K562 (cell line): ENCODE data around the gene PLEKHA6. TPM values are rescaled to one million over a fixed set of nuclear protein-coding genes. Genes with fewer than 3 reads are reported as not detected.

Source experiments
- CBFA2T2 ChIP-seq: fragments of 450-650 bp; conservative IDR thresholded peaks from 2 replicates; pipeline ENCODE4 v1.6.1; 2017; ENCODE audit warnings: mild to moderate bottlenecking
- GATAD2A ChIP-seq: fragments of 450-650 bp; IDR thresholded peaks from 2 replicates; pipeline ENCODE4 v1.6.1; 2017
- KDM1A ChIP-seq, 2 experiments: fragments of 450-650 bp; IDR thresholded peaks; 2 replicates each; pipeline ENCODE4 v1.6.1; 2016; ENCODE audit warnings: mild to moderate bottlenecking in 2 of 2
- LARP7 ChIP-seq: fragments of 450-650 bp; IDR thresholded peaks from 2 replicates; pipeline ENCODE4 v1.6.1; 2016
- LCOR ChIP-seq: sonication (generic); formaldehyde crosslinking; IDR thresholded peaks from 2 replicates; pipeline ENCODE4 v1.8.0; 2022; ENCODE audit warnings: mild to moderate bottlenecking, missing genetic modification reagents
- MAFK ChIP-seq: IDR thresholded peaks from 2 replicates; pipeline ENCODE4 v1.6.1; 2011; ENCODE audit warnings: low read length, improper control_type of control experiment
- MLX ChIP-seq, 2 experiments: fragments of 450-650 bp in 1 of 2; sonication (generic) in 1 of 2; formaldehyde crosslinking; conservative IDR thresholded peaks; 2 replicates each; pipeline versions ENCODE4 v1.4.0 to v1.8.1; 2020 to 2022; ENCODE audit warnings: mild to moderate bottlenecking in 1 of 2, missing genetic modification reagents in 1 of 2
- POLR2A ChIP-seq: fragments of 450-650 bp; conservative IDR thresholded peaks from 2 replicates; pipeline ENCODE4 v1.6.1; 2016
- POLR3A ChIP-seq: IDR thresholded peaks from 2 replicates; pipeline ENCODE4 v1.6.1; 2011; ENCODE audit warnings: borderline replicate concordance, mild to moderate bottlenecking, moderate library complexity; ENCODE audit not compliant: insufficient read length, insufficient read depth; ENCODE audit errors: extremely low read depth
- PRMT5 ChIP-seq: sonication (generic); formaldehyde crosslinking; IDR thresholded peaks from 2 replicates; pipeline ENCODE4 v1.5.0; 2020; ENCODE audit warnings: missing genetic modification reagents
- PRPF4 ChIP-seq: fragments of 200-400 bp; formaldehyde crosslinking; IDR thresholded peaks from one replicate; pipeline ENCODE4 v1.6.1; 2017; ENCODE audit warnings: low read length, low read depth, mild to moderate bottlenecking; ENCODE audit not compliant: insufficient read depth, poor library complexity, severe bottlenecking
- PYGO2 ChIP-seq: fragments of 450-650 bp; IDR thresholded peaks from 2 replicates; pipeline ENCODE4 v1.6.1; 2016; ENCODE audit warnings: mild to moderate bottlenecking, missing genetic modification characterization, moderate library complexity, missing compliant biosample characterization
- STAG1 ChIP-seq: sonication (generic); formaldehyde crosslinking; IDR thresholded peaks from 2 replicates; pipeline ENCODE4 v1.5.0; 2020; ENCODE audit warnings: missing genetic modification reagents, borderline replicate concordance
- TEAD1 ChIP-seq, 2 experiments: fragments of 450-650 bp in 1 of 2; sonication (generic) in 1 of 2; formaldehyde crosslinking; IDR thresholded peaks; 2 replicates each; pipeline versions ENCODE4 v1.4.0 to v1.8.0; 2020 to 2022; ENCODE audit warnings: mild to moderate bottlenecking in 2 of 2, missing genetic modification reagents in 1 of 2
- ZBTB40 ChIP-seq, 2 experiments: fragments of 450-650 bp in 1 of 2; sonication (generic) in 1 of 2; formaldehyde crosslinking in 1 of 2; IDR thresholded peaks; 2 replicates each; pipeline versions ENCODE4 v1.7.1 to v1.9.0; 2016 to 2022; ENCODE audit warnings: inconsistent platforms in 1 of 2, mild to moderate bottlenecking in 1 of 2, missing genetic modification reagents in 1 of 2
- ZNF23 ChIP-seq: fragments of 250-450 bp; sonication (Bioruptor Pico); IDR thresholded peaks from 2 replicates; pipeline ENCODE4 v1.4.0; 2020; ENCODE audit warnings: mild to moderate bottlenecking
- ZNF3 ChIP-seq: fragments of 250-450 bp; sonication (Bioruptor Pico); IDR thresholded peaks from 2 replicates; pipeline ENCODE4 v1.5.0; 2021; ENCODE audit warnings: mild to moderate bottlenecking, moderate library complexity
- ZNF395 ChIP-seq: fragments of 200-800 bp; sonication (Bioruptor generic); IDR thresholded peaks from 2 replicates; pipeline ENCODE4 v1.6.1; 2017; ENCODE audit warnings: missing genetic modification characterization, missing compliant biosample characterization
- ZNF408 ChIP-seq: fragments of 250-450 bp; sonication (Bioruptor Pico); IDR thresholded peaks from 2 replicates; pipeline ENCODE4 v1.4.0; 2020; ENCODE audit warnings: low read depth, mild to moderate bottlenecking, moderate library complexity
- ZNF431 ChIP-seq: sonication (generic); formaldehyde crosslinking; IDR thresholded peaks from 2 replicates; pipeline ENCODE4 v1.8.0; 2022; ENCODE audit warnings: mild to moderate bottlenecking, missing genetic modification reagents
- polyA plus RNA-seq, 8 experiments: library from polyadenylated mRNA; depleted of rRNA in 4 of 8; stranded (reverse) in 5 of 8; unstranded in 3 of 8; fragments of >200 nt; fragmentation: Nextera tagmentation in 2 of 8; fragmentation: Illumina TruSeq in 1 of 8; extraction: Ambion mirVana in 2 of 8; extraction: Trizol in 1 of 8; gene quantifications; 2 replicates each; pipeline versions ENCODE4 v1.2.1 to v1.2.3, GENCODE V29; 2011 to 2014; ENCODE audit warnings: inconsistent platforms in 1 of 8, missing spikeins in 1 of 8
- total RNA-seq, 7 experiments: library from RNA; depleted of rRNA in 6 of 7; stranded (reverse); fragments of >200 nt in 6 of 7; fragmentation: Illumina TruSeq in 2 of 7; extraction: Trizol in 2 of 7; gene quantifications; 2 replicates each; pipeline versions ENCODE4 v1.2.1 to v1.2.3, GENCODE V29; 2011 to 2021; ENCODE audit warnings: low replicate concordance in 1 of 7

Gene PLEKHA6
- total and polyA plus RNA-seq, 9 of the 15 experiments (the other 6 are each of a cell fraction or from before 2014, with no cell fraction given): under 0.01 to 0.33 (median 0.01) TPM; not detected in 4

- TF ChIP-seq MLX (CRISPR knock-in tag; conservative IDR thresholded peaks at IDR 0.05): no peak
- no peak for TF ChIP-seq LCOR (CRISPR knock-in tag)
- no peak for TF ChIP-seq ZNF408 (CRISPR knock-in tag)
- TF ChIP-seq ZNF431 (CRISPR knock-in tag): no peak
- TF ChIP-seq PRPF4: no peak
- no peak for TF ChIP-seq ZNF3 (CRISPR knock-in tag)
- TF ChIP-seq MAFK: peak; percentile 56; the same call in 1 of the 2 replicates
- TF ChIP-seq PYGO2 (tag): no peak
- no peak for TF ChIP-seq POLR2A
- TF ChIP-seq PRMT5 (CRISPR knock-in tag): no peak
- no peak for TF ChIP-seq LARP7
- no peak for TF ChIP-seq POLR3A
- peak; percentile 44 for TF ChIP-seq CBFA2T2
- TF ChIP-seq ZBTB40 (IDR thresholded peaks at IDR 0.05): no peak
- TF ChIP-seq ZBTB40 (CRISPR knock-in tag; IDR thresholded peaks at IDR 0.05): no peak
- no peak for TF ChIP-seq ZNF23
- TF ChIP-seq STAG1 (CRISPR knock-in tag): no peak
- TF ChIP-seq GATAD2A: no peak
- TF ChIP-seq TEAD1 (CRISPR knock-in tag; IDR thresholded peaks at IDR 0.05): peak; percentile 75 to 80
- TF ChIP-seq ZNF395 (CRISPR knock-in tag): peak; percentile 62
- no peak for TF ChIP-seq KDM1A (IDR thresholded peaks at IDR 0.05)
Measured at GRCh38 chr1:204320382-204320804, 39.3 kb downstream of the PLEKHA6 start (continued).
